ENCODE measurements around the gene CDH23. TPM values are rescaled to one million over a fixed set of nuclear protein-coding genes. Genes with fewer than 3 reads are reported as not detected.

The CDH23 gene
- total and polyA plus RNA-seq, 9 of the 15 experiments (the other 6 are each of a cell fraction or from before 2014, with no cell fraction given) = 0.18 to 1.2 (median 0.47) TPM

GRCh38 chr10:71630168-71630567 lies 233.4 kb downstream of the CDH23 start (continued):
- TF ChIP-seq ATF3 (IDR thresholded peaks at IDR 0.05) (peak; percentile 70), ATF3 (CRISPR knock-in tag; conservative IDR thresholded peaks at IDR 0.05) (no peak), ZNF316 (IDR thresholded peaks at IDR 0.05) (no peak), PHB (CRISPR knock-in tag; IDR thresholded peaks at IDR 0.05) (no peak), PRDM10 (IDR thresholded peaks at IDR 0.05; ENCODE audit: partially characterized antibody) (peak; percentile 57), RBM25 (IDR thresholded peaks at IDR 0.05; ENCODE audit: low read depth, low read length, severe bottlenecking) (no peak), SAP30 (IDR thresholded peaks at IDR 0.05; ENCODE audit: borderline replicate concordance, insufficient read depth, low read depth, low read length, poor library complexity, severe bottlenecking) (no peak), ZKSCAN3 (CRISPR knock-in tag; IDR thresholded peaks at IDR 0.05) (no peak), CEBPZ (IDR thresholded peaks at IDR 0.05; ENCODE audit: borderline replicate concordance, low read depth, low read length) (no peak)
